Measurements from ENCODE around the gene GRM5.
"Not testable (repeated sequence)": the region's sequence is repeated elsewhere in the genome, so short reads cannot be mapped to it uniquely, and the experiment has no call there.

GRM5 gene

GRCh38 chr11:88972210-88972609 lies 93.6 kb downstream of the GRM5 start:
- no peak for DNase-seq

- not testable (repeated sequence) for DNase-seq
Measured at GRCh38 chr11:88961621-88962020, 104.2 kb downstream of the GRM5 start.

- DNase-seq, result not testable (repeated sequence)
Measured at GRCh38 chr11:88959857-88960256, 105.9 kb downstream of the GRM5 start.

GRCh38 chr11:88950975-88951374 lies 114.8 kb downstream of the GRM5 start:
- DNase-seq, result no peak

- DNase-seq, result not testable (repeated sequence)
Measured at GRCh38 chr11:88948908-88949307, 116.9 kb downstream of the GRM5 start.

- not testable (repeated sequence) for DNase-seq
Measured at GRCh38 chr11:88947843-88948572, 117.8 kb downstream of the GRM5 start.

GRCh38 chr11:88929665-88930064 lies 136.1 kb downstream of the GRM5 start:
- DNase-seq, result not testable (repeated sequence)

- not testable (repeated sequence) for DNase-seq
Measured at GRCh38 chr11:88917065-88917464, 148.7 kb downstream of the GRM5 start.

GRCh38 chr11:88909500-88909899 lies 156.3 kb downstream of the GRM5 start:
- no peak for DNase-seq

- not testable (repeated sequence) for DNase-seq
Measured at GRCh38 chr11:88901436-88901835, 164.3 kb downstream of the GRM5 start.

GRCh38 chr11:88888855-88889254 lies 176.9 kb downstream of the GRM5 start:
- DNase-seq, result not testable (repeated sequence)

GRCh38 chr11:88886796-88887195 lies 179.0 kb downstream of the GRM5 start:
- peak; percentile 66 for DNase-seq

GRCh38 chr11:88882800-88883199 lies 183.0 kb downstream of the GRM5 start:
- not testable (repeated sequence) for DNase-seq

- DNase-seq, result no peak
Measured at GRCh38 chr11:88861618-88862017, 204.2 kb downstream of the GRM5 start.

GRCh38 chr11:88860431-88860830 lies 205.4 kb downstream of the GRM5 start:
- not testable (repeated sequence) for DNase-seq

GRCh38 chr11:88853963-88854362 lies 211.8 kb downstream of the GRM5 start:
- DNase-seq, result not testable (repeated sequence)

GRCh38 chr11:88851547-88851946 lies 214.2 kb downstream of the GRM5 start:
- DNase-seq, result not testable (repeated sequence)

GRCh38 chr11:88849773-88850172 lies 216.0 kb downstream of the GRM5 start:
- DNase-seq, result not testable (repeated sequence)

GRCh38 chr11:88849368-88849767 lies 216.4 kb downstream of the GRM5 start:
- DNase-seq, result no peak

- DNase-seq, result not testable (repeated sequence)
Measured at GRCh38 chr11:88846266-88846665, 219.5 kb downstream of the GRM5 start.

GRCh38 chr11:88844941-88845340 lies 220.8 kb downstream of the GRM5 start:
- DNase-seq, result not testable (repeated sequence)

GRCh38 chr11:88843766-88844426 lies 221.9 kb downstream of the GRM5 start:
- not testable (repeated sequence) for DNase-seq

- not testable (repeated sequence) for DNase-seq
Measured at GRCh38 chr11:88838139-88838538, 227.6 kb downstream of the GRM5 start.

GRCh38 chr11:88835709-88836108 lies 230.1 kb downstream of the GRM5 start:
- DNase-seq, result not testable (repeated sequence)
